ENCODE measurements around the gene ATP6V1C2. TPM values are rescaled to one million over a fixed set of nuclear protein-coding genes. Genes with fewer than 3 reads are reported as not detected.

Gene ATP6V1C2
- total and polyA plus RNA-seq, 2 donors (not counting 1 experiment from before 2014, with no cell fraction given), result under 0.01 TPM; not detected in 1

DNA sequence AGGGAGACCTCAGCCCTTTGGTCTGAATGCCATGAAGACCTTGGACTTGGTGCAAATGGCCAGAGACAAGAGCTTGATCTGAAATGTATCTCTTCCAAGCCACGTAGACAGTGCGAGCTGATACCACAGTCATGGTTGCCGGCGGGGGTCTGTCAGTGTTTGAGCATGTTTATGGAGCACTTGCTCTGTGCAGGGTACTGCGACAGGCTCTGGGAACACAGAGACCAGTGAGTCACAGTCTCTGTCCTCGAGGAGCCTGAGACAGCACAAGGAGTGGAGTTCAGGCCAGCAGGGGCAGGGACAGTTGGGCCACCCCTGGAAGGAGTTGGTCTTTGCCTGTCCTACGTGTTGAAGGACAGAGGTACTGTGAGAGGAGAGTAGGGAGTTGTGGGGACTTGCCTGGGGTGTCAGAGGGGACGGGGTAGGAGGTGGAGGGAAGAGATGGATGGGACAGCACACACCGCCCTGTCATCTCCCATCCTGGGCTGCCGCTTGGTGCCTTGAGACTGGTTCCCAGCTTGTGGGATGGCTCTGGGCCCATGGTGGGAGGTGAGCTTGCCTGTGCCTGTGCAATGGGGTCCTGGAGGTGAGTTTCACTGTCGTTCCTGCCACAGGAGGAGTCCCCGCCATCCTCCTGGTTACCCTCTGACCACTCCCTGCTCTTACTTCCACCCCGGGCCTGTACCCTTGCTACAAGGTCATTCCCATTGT, 39.5 kb downstream of the ATP6V1C2 start:
- no peak overlapping the region for H3K4me2 ChIP-seq (ENCODE audit: extremely low read depth, insufficient read depth, low read length)
- no peaks in the 10 kb centered on the region for H3K79me2 ChIP-seq (ENCODE audit: control insufficient read depth, insufficient read depth, low read length)
- no peak overlapping the region for H3K4me3 ChIP-seq (replicated peaks in 1 of 4; ENCODE audit: control extremely low read depth in 1 of 4, insufficient read depth in 1 of 4, low read depth in 3 of 4, low read length in 4 of 4)
- H2AFZ ChIP-seq (ENCODE audit: low read length), result no peak overlapping the region
- no peaks in the 10 kb centered on the region for H3K9me3 ChIP-seq (ENCODE audit: control insufficient read depth, insufficient read depth, low read depth, low read length)
- H3K4me1 ChIP-seq (ENCODE audit: control insufficient read depth, extremely low read depth, insufficient read depth, low read length), result peaks cover 2% of the 10 kb centered on the region
- H4K20me1 ChIP-seq (ENCODE audit: control insufficient read depth, extremely low read depth, insufficient read depth, low read length), result no peaks in the 10 kb centered on the region
- H3K36me3 ChIP-seq (ENCODE audit: control insufficient read depth, insufficient read depth, low read length), result no peaks in the 10 kb centered on the region
- H3K27me3 ChIP-seq (ENCODE audit: control insufficient read depth, insufficient read depth, low read length), result no peaks in the 10 kb centered on the region
- TF ChIP-seq EZH2 (IDR thresholded peaks at IDR 0.05; ENCODE audit: low read length, missing control alignments), result no peak
- TF ChIP-seq, protein P1, sequence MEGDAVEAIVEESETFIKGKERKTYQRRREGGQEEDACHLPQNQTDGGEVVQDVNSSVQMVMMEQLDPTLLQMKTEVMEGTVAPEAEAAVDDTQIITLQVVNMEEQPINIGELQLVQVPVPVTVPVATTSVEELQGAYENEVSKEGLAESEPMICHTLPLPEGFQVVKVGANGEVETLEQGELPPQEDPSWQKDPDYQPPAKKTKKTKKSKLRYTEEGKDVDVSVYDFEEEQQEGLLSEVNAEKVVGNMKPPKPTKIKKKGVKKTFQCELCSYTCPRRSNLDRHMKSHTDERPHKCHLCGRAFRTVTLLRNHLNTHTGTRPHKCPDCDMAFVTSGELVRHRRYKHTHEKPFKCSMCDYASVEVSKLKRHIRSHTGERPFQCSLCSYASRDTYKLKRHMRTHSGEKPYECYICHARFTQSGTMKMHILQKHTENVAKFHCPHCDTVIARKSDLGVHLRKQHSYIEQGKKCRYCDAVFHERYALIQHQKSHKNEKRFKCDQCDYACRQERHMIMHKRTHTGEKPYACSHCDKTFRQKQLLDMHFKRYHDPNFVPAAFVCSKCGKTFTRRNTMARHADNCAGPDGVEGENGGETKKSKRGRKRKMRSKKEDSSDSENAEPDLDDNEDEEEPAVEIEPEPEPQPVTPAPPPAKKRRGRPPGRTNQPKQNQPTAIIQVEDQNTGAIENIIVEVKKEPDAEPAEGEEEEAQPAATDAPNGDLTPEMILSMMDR (conservative IDR thresholded peaks at IDR 0.05 in 1 of 2, IDR thresholded peaks at IDR 0.05 in 1 of 2; ENCODE audit: low read depth in 1 of 2, low read length in 2 of 2), result no peak
- no peak overlapping the region for H3K9ac ChIP-seq (ENCODE audit: insufficient read depth, low read length)
- no peak overlapping the region for H3K27ac ChIP-seq (ENCODE audit: insufficient read depth, low read length)
- DNase-seq (ENCODE audit: low read depth in 2 of 2), result no peak

DNA sequence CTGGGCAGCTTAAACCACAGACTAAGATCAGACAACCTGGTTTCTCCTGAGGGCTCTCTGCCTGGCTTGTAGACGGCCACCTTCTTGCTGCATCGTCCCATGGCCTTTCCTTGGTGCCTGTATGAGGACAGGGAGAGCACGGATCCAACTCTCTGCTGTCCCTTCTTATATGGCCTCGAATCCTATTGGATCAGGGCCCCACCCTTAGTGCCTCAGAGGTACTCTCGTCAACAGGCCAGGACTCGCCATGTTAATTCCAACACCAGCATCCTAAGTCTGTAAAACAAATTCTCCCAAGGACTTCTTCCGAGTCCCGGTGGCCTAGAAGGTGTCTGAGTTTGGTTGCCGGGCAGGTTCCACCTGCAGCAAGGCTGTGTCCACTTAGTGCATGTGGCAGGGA, 40.2 kb downstream of the ATP6V1C2 start:
- Histone ChIP-seq H3K36me3 (ENCODE audit: control insufficient read depth, insufficient read depth, low read length) (no peaks in the 10 kb centered on the region), H3K4me2 (ENCODE audit: extremely low read depth, insufficient read depth, low read length) (no peak overlapping the region)
- no peak for DNase-seq (ENCODE audit: low read depth in 2 of 2)

DNA sequence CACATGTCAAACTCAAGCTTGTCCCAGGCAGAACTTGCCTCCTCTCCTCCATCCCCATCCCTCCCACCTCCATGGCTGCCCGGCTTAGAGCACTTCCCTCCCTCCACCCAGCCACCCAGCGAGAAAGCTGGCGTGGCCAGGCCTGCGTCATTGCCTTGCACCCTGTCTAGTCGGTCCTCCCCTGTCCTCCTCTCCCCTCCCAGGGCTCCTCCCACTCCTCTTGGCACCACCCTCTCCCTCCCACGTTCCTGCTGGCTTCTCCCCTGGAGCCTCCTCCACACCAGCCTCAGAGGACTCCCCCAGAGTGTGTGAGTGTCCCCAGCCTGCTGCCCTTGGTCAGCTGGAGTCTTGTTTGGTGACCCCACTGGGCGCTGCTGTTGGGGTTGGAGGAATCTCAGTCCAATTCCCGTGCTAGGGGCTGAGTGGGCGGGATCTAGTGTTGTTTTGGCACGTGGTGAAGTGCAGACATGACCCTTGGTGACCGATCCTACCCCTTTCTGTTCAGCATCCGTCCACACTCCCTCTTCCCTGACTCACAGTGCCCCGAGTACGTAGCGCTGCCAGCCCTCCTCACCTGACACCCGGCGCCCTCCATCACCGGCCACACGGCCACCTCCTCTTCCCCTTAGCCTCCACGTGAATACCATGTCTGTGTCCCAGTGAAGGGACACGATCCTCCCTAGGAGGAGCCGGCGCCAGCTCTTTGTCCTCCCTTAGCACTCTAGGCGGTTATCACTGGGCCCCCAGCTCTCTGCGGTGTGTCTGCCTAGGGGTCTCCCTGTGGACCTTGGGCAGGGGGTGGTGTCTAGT, 41.4 kb downstream of the ATP6V1C2 start:
- Histone ChIP-seq H3K36me3 (ENCODE audit: control insufficient read depth, insufficient read depth, low read length) (no peaks in the 10 kb centered on the region), H4K20me1 (ENCODE audit: control insufficient read depth, extremely low read depth, insufficient read depth, low read length) (no peaks in the 10 kb centered on the region), H3K4me2 (ENCODE audit: extremely low read depth, insufficient read depth, low read length) (peak overlapping the region; percentile 51), H3K9me3 (ENCODE audit: control insufficient read depth, insufficient read depth, low read depth, low read length) (no peaks in the 10 kb centered on the region), H3K4me1 (ENCODE audit: control insufficient read depth, extremely low read depth, insufficient read depth, low read length) (peaks cover 2% of the 10 kb centered on the region), H3K27me3 (ENCODE audit: control insufficient read depth, insufficient read depth, low read length) (no peaks in the 10 kb centered on the region), H3K9ac (ENCODE audit: insufficient read depth, low read length) (no peak overlapping the region), H2AFZ (ENCODE audit: low read length) (peak overlapping the region; percentile 73), H3K4me3 (replicated peaks in 1 of 4; ENCODE audit: control extremely low read depth in 1 of 4, insufficient read depth in 1 of 4, low read depth in 3 of 4, low read length in 4 of 4) (peak overlapping the region in 1 of 4 experiments; percentile 10), H3K79me2 (ENCODE audit: control insufficient read depth, insufficient read depth, low read length) (no peaks in the 10 kb centered on the region), H3K27ac (ENCODE audit: insufficient read depth, low read length) (no peak overlapping the region)
- TF ChIP-seq, protein P1 (conservative IDR thresholded peaks at IDR 0.05 in 1 of 2, IDR thresholded peaks at IDR 0.05 in 1 of 2; ENCODE audit: low read depth in 1 of 2, low read length in 2 of 2), result no peak
- TF ChIP-seq EZH2 (IDR thresholded peaks at IDR 0.05; ENCODE audit: low read length, missing control alignments), result no peak
- peak in 1 of 2 donors; percentile 8 for DNase-seq (ENCODE audit: low read depth in 2 of 2)

More for the DNA sequence above, 40.2 kb downstream of the ATP6V1C2 start:
- no peak overlapping the region for H2AFZ ChIP-seq (ENCODE audit: low read length)
- no peaks in the 10 kb centered on the region for H3K79me2 ChIP-seq (ENCODE audit: control insufficient read depth, insufficient read depth, low read length)
- no peak overlapping the region for H3K9ac ChIP-seq (ENCODE audit: insufficient read depth, low read length)
- H3K27ac ChIP-seq (ENCODE audit: insufficient read depth, low read length), result no peak overlapping the region
- peaks cover 2% of the 10 kb centered on the region for H3K4me1 ChIP-seq (ENCODE audit: control insufficient read depth, extremely low read depth, insufficient read depth, low read length)
- H3K4me3 ChIP-seq (replicated peaks in 1 of 4; ENCODE audit: control extremely low read depth in 1 of 4, insufficient read depth in 1 of 4, low read depth in 3 of 4, low read length in 4 of 4), result no peak overlapping the region
- H3K9me3 ChIP-seq (ENCODE audit: control insufficient read depth, insufficient read depth, low read depth, low read length), result no peaks in the 10 kb centered on the region
- no peak for TF ChIP-seq EZH2 (IDR thresholded peaks at IDR 0.05; ENCODE audit: low read length, missing control alignments)
- TF ChIP-seq, protein P1 (conservative IDR thresholded peaks at IDR 0.05 in 1 of 2, IDR thresholded peaks at IDR 0.05 in 1 of 2; ENCODE audit: low read depth in 1 of 2, low read length in 2 of 2), result no peak
- no peaks in the 10 kb centered on the region for H4K20me1 ChIP-seq (ENCODE audit: control insufficient read depth, extremely low read depth, insufficient read depth, low read length)
- H3K27me3 ChIP-seq (ENCODE audit: control insufficient read depth, insufficient read depth, low read length), result no peaks in the 10 kb centered on the region
